Caco-2 (cell line): ENCODE data around the gene MOXD1. TPM values are rescaled to one million over a fixed set of nuclear protein-coding genes. Genes with fewer than 3 reads are reported as not detected.
A peak's percentile ranks its signal among the peaks of the same experiment; 100 is the strongest.

Experiments
- BruUV-seq: library from RNA; stranded (reverse); fragments of 400-500 nt; replicated peaks from 2 replicates; lab custom pipeline; 2021; lab: Mats Ljungman, UMichigan
- CTCF ChIA-PET: fragments of 300-600 bp; sonication (Branson Sonifier 250); formaldehyde crosslinking; loops from one replicate; lab custom pipeline; 2022; ENCODE audit warnings: antibody characterized with exemption; lab: Charles Lee
- POLR2A ChIA-PET: fragments of 300-600 bp; sonication (Branson Sonifier 250); formaldehyde crosslinking; loops from one replicate; lab custom pipeline; 2022; ENCODE audit warnings: antibody characterized with exemption; lab: Charles Lee
- DNase-seq, 2 experiments: peaks; one replicate each; pipeline versions ENCODE4 v3.0.0 to v3.0.0-alpha.2; 2020 to 2022
- H3K27me3 ChIP-seq: replicated peaks from 2 replicates; pipeline ENCODE4 v1.6.0; 2011; ENCODE audit warnings: low read length; ENCODE audit not compliant: control insufficient read depth, insufficient read depth
- H3K36me3 ChIP-seq: 2 replicates; pipeline ENCODE4 v1.5.1; 2011; ENCODE audit warnings: low read length; ENCODE audit not compliant: control insufficient read depth, insufficient read depth
- H3K4me1 ChIP-seq: fragments of 250-450 bp; sonication (Bioruptor Pico); 2 replicates; pipeline ENCODE4 v1.5.1; 2020; ENCODE audit warnings: mild to moderate bottlenecking
- H3K4me3 ChIP-seq: 2 replicates; pipeline ENCODE4 v1.5.1; 2011; ENCODE audit warnings: low read depth, mild to moderate bottlenecking, control low read depth, low read length
- H3K9me3 ChIP-seq: fragments of 250-450 bp; sonication (Bioruptor Pico); 2 replicates; pipeline ENCODE4 v1.5.1; 2020; ENCODE audit warnings: mild to moderate bottlenecking, moderate library complexity
- H3K27ac Mint-ChIP-seq: one replicate; pipeline ENCODE4 v1.8.0; 2022; ENCODE audit warnings: mixed read lengths; ENCODE audit not compliant: unreplicated experiment
- H3K27me3 Mint-ChIP-seq: one replicate; pipeline ENCODE4 v1.8.0; 2022; ENCODE audit warnings: mixed read lengths; ENCODE audit not compliant: insufficient read depth, unreplicated experiment
- H3K36me3 Mint-ChIP-seq: one replicate; pipeline ENCODE4 v1.8.0; 2022; ENCODE audit warnings: mild to moderate bottlenecking, mixed read lengths; ENCODE audit not compliant: insufficient read depth, unreplicated experiment
- H3K4me1 Mint-ChIP-seq: one replicate; pipeline ENCODE4 v1.8.0; 2022; ENCODE audit warnings: low read depth, mixed read lengths; ENCODE audit not compliant: unreplicated experiment
- H3K4me3 Mint-ChIP-seq: one replicate; pipeline ENCODE4 v1.8.0; 2022; ENCODE audit warnings: mild to moderate bottlenecking, moderate library complexity, mixed read lengths; ENCODE audit not compliant: unreplicated experiment
- H3K9me3 Mint-ChIP-seq: one replicate; pipeline ENCODE4 v1.8.0; 2022; ENCODE audit warnings: mixed read lengths; ENCODE audit not compliant: unreplicated experiment
- intact Hi-C: fragments of 100-400 bp; cut with micrococcal nuclease; formaldehyde crosslinking; loops from one replicate; pipeline ENCODE4 v1.10.0; 2022; ENCODE audit not compliant: unreplicated experiment
- total RNA-seq: library from RNA; stranded (reverse); gene quantifications from 2 replicates; pipeline ENCODE4 v1.2.3, GENCODE V29; 2022
- TF ChIP-seq, protein P1 (sequence below), 2 experiments: fragments of 200-600 bp in 1 of 2; IDR thresholded peaks; 1 replicate in 1 of 2; 2 replicates in 1 of 2; pipeline versions ENCODE4 v1.5.1 to v1.8.0; 2011 to 2022; ENCODE audit warnings: antibody characterized with exemption in 1 of 2, control low read depth in 1 of 2, inconsistent platforms in 1 of 2, low read depth in 1 of 2, low read length in 1 of 2, mild to moderate bottlenecking in 1 of 2, moderate library complexity in 1 of 2; ENCODE audit not compliant: insufficient read depth in 1 of 2, severe bottlenecking in 1 of 2, unreplicated experiment in 1 of 2

The MOXD1 gene
- total RNA-seq, 1 experiment from 2014 or later = 0.09 TPM

DNA sequence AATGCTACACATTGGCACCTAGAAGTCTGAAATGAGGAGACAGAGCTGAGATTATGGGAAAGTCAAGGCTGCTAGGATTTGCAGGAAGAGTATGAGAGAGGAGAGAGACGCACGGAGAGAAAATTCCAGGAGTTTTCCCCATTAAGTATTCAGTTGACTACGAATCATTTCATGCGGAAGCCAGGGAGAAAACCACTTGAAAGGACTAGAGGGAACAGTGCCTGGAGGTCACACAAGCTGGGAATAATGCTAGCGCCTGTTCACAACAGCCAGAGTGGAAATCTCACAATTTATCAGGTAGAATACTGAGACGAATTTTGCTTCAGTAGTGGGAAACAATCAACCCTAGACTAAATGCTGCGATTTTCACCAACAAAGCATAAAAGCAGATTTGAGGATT, 118.6 kb downstream of the MOXD1 start:
- TF ChIP-seq, protein P1, sequence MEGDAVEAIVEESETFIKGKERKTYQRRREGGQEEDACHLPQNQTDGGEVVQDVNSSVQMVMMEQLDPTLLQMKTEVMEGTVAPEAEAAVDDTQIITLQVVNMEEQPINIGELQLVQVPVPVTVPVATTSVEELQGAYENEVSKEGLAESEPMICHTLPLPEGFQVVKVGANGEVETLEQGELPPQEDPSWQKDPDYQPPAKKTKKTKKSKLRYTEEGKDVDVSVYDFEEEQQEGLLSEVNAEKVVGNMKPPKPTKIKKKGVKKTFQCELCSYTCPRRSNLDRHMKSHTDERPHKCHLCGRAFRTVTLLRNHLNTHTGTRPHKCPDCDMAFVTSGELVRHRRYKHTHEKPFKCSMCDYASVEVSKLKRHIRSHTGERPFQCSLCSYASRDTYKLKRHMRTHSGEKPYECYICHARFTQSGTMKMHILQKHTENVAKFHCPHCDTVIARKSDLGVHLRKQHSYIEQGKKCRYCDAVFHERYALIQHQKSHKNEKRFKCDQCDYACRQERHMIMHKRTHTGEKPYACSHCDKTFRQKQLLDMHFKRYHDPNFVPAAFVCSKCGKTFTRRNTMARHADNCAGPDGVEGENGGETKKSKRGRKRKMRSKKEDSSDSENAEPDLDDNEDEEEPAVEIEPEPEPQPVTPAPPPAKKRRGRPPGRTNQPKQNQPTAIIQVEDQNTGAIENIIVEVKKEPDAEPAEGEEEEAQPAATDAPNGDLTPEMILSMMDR (IDR thresholded peaks at IDR 0.05; ENCODE audit: insufficient read depth in 1 of 2, low read depth in 1 of 2, low read length in 1 of 2, severe bottlenecking in 1 of 2, unreplicated experiment in 1 of 2) = no peak
- H3K4me1 ChIP-seq = no peaks in the 10 kb centered on the region
- H3K4me3 Mint-ChIP-seq = no peak overlapping the region
- POLR2A ChIA-PET = no interaction called here
- H3K27me3 Mint-ChIP-seq = peaks cover 8% of the 10 kb centered on the region
- no TSS peak for BruUV-seq
- intact Hi-C loops = no loop called here
- H3K36me3 ChIP-seq = no peaks in the 10 kb centered on the region
- CTCF ChIA-PET = no interaction called here
- H3K36me3 Mint-ChIP-seq = no peaks in the 10 kb centered on the region
- H3K9me3 Mint-ChIP-seq = no peaks in the 10 kb centered on the region
- H3K27ac Mint-ChIP-seq = no peak overlapping the region
- no peaks in the 10 kb centered on the region for H3K4me1 Mint-ChIP-seq
- no peak for DNase-seq
- no peak overlapping the region for H3K4me3 ChIP-seq
- no peaks in the 10 kb centered on the region for H3K9me3 ChIP-seq
- no peaks in the 10 kb centered on the region for H3K27me3 ChIP-seq

DNA sequence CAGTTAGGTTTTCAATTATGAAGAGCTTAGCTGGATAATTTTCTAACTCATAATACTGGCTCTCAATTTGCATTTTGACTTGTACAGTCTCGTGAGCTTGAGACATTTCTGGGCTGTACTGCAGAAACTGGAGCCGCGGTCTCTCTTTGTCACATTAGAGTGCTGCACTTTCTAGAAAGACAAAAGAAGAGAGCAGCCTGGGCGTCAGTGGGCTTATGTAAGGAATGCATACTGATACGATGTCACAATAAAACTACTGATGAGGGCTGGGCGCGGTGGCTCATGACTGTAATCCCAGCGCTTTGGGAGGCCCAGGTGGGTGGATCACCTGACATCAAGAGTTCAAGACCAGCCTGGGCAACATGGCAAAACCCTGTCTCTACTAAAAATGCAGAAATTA, 120.8 kb downstream of the MOXD1 start:
- H3K4me1 Mint-ChIP-seq = no peaks in the 10 kb centered on the region

DNA sequence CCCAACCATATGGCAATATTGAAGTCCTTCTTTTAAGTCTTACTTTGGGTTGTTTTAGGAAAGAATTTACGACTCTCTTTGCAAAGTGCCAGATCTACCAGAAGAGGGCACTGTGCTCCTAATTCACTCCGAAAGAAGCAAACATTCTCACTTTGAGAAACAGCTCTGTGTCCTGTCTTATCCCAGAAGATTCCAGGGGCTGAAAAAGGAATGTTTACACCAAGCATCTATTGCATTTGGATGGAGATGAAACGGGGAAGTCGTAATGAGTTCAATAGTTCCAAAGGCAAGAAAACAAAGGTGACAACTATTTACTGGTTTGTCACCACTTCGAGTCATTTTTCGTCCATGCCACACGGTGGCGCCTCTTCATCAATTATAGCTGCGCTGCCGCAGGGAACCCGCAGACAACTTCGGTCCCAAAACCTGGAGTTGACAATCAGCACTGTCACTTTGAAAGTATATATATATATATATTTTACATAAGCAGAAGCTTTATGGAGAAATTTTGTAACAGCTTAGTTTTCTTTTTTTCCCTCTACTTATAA, 121.6 kb downstream of the MOXD1 start:
- H3K27ac Mint-ChIP-seq = no peak overlapping the region
- intact Hi-C loops = loop anchor here (1.0 kb wide), 4 partner anchors 19 to 354 kb away; no protein-coding TSS in a partner anchor
- peak overlapping the region; percentile 40 for H3K4me3 ChIP-seq
- TF ChIP-seq, protein P1 (IDR thresholded peaks at IDR 0.05; ENCODE audit: insufficient read depth in 1 of 2, low read depth in 1 of 2, low read length in 1 of 2, severe bottlenecking in 1 of 2, unreplicated experiment in 1 of 2) = peak; percentile 64 to 85
- H3K4me1 ChIP-seq = no peaks in the 10 kb centered on the region
- POLR2A ChIA-PET = interaction anchor here (1.0 kb wide), 1 partner anchor 328 kb away, joined by 3 read pairs; no protein-coding TSS in a partner anchor
- no peaks in the 10 kb centered on the region for H3K9me3 ChIP-seq
- peaks cover 10% of the 10 kb centered on the region for H3K27me3 Mint-ChIP-seq
- no TSS peak for BruUV-seq
- no peaks in the 10 kb centered on the region for H3K4me1 Mint-ChIP-seq
- H3K27me3 ChIP-seq = no peaks in the 10 kb centered on the region
- no peaks in the 10 kb centered on the region for H3K36me3 ChIP-seq
- DNase-seq = peak; percentile 57 to 75
- no peaks in the 10 kb centered on the region for H3K36me3 Mint-ChIP-seq
- CTCF ChIA-PET = interaction anchor here (0.5 to 1.8 kb wide), 26 partner anchors 8 to 502 kb away, joined by 3 to 57 read pairs (median 3); partner anchors contain the start of genes CCN2 and STX7
- peak overlapping the region; percentile 70 for H3K4me3 Mint-ChIP-seq
- no peaks in the 10 kb centered on the region for H3K9me3 Mint-ChIP-seq

More for the DNA sequence above, 120.8 kb downstream of the MOXD1 start:
- ChIA-PET CTCF (interaction anchor here (0.5 to 1.8 kb wide), 24 partner anchors 9 to 502 kb away, joined by 3 to 57 read pairs (median 3); partner anchors contain the start of genes CCN2 and STX7), POLR2A (interaction anchor here (1.0 kb wide), 1 partner anchor 329 kb away, joined by 3 read pairs; no protein-coding TSS in a partner anchor)
- peaks cover 8% of the 10 kb centered on the region for H3K27me3 Mint-ChIP-seq
- H3K4me3 Mint-ChIP-seq = no peak overlapping the region
- H3K4me3 ChIP-seq = no peak overlapping the region
- no peaks in the 10 kb centered on the region for H3K4me1 ChIP-seq
- intact Hi-C loops = no loop called here
- no peak for DNase-seq
- H3K27me3 ChIP-seq = no peaks in the 10 kb centered on the region
- no peak overlapping the region for H3K27ac Mint-ChIP-seq
- BruUV-seq = no TSS peak
- H3K36me3 ChIP-seq = no peaks in the 10 kb centered on the region
- TF ChIP-seq, protein P1 (IDR thresholded peaks at IDR 0.05; ENCODE audit: insufficient read depth in 1 of 2, low read depth in 1 of 2, low read length in 1 of 2, severe bottlenecking in 1 of 2, unreplicated experiment in 1 of 2) = no peak
- H3K9me3 Mint-ChIP-seq = no peaks in the 10 kb centered on the region
- H3K36me3 Mint-ChIP-seq = no peaks in the 10 kb centered on the region
- H3K9me3 ChIP-seq = no peaks in the 10 kb centered on the region
